NCI-H1930 (cell line): ENCODE results near the gene PITPNC1.
"Not testable (repeated sequence)": the region's sequence is repeated elsewhere in the genome, so short reads cannot be mapped to it uniquely, and the experiment has no call there.

Experiments
- DNase-seq, 2 experiments: peaks; one replicate each; lab custom pipeline; 2025; lab: John Stamatoyannopoulos, UW

The PITPNC1 gene

DNA sequence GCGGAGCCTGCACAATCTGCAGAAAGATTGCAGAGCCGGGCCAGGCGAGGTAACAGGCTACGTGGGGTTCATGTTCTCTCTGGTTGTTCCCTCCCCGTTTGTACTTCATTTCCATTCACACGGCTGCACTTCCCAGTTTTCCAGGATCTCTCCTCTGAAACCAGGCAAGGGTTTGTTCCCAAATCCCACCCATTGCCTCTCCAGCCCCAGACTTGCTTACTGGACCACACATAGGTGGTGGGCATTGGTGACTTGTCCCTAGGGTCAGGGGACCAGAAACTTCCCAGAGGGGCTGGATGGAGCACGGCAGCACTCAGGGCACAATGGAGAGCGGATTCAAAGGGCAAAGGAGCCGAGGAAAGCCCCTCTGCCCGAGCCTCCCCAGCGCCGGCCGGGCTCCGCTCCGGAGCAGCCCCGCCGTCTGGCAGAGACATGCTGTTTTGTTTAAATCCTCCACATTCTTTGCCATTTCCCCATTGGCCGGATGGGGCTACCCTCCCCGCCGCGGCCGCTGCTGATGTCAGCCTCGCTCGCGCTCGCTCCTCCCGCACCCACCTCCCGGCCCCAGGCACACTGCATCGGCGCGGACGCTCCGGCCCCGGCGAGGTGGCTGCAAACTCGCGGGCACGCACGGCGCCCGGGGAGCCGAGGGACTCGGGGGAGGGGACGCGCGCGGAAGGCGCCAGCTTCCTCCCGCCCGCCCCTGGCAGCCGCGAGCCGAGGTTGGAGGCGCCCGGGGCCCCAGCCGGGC lies at the start of gene PITPNC1:
Gene PITPNC1, plus strand, starts transcription at position 545 of the 751 bp plus-strand sequence.
- DNase-seq = peak; percentile 60 to 74

DNA sequence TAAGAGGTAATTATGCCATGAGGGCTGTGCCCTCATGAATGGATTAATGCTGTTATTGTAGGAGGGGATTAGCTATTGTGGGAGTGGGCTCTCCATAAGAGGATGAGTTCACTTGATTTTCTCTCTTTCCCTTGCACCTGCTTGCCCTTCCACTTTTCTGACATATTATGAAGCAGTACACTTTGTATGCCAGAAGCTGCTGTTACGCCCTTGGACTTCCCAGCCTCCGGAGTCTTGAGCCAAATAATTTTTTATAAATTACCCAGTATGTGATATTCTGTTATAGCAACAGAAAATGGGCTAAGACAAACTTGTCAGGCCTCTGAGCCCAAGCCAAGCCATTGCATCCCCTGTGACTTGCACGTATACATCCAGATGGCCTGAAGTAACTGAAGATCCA lies 49.1 kb upstream of the PITPNC1 start:
- no peak for DNase-seq

DNA sequence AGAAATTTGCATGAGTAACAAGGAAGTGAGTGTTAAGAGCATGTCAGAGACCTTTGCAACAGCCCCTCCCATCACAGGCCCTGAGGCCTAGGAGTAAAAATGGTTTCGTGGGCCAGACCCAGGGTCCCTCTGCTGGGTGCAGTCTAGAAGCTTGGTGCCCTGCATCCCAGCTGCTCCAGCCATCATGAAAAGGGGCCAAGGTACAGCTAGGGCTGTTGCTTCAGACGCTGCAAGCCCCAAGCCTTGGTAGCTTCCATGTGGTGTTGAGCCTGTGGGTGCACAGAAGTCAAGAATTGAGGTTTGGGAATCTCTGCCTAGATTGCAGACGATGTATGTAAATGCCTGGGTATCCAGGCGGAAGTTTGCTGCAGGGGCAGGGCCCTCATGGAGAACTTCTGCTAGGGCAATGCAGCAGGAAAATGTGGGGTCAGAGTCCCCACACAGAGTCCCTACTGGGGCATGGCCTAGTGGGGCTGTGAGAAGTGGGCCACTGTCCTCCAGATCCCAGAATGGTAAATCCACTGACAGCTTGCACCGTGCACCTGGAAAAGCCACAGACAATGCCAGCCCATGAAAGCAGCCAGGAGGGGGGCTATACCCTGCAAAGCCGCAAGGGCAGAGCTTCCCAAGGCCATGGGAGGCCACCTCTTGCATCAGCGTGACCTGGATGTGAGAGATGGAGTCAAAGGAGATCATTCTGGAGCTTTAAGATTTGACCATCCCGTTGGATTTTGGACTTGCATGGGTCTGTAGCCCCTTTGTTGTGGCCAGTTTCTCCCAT lies 45.5 kb upstream of the PITPNC1 start:
- DNase-seq = not testable (repeated sequence)

DNA sequence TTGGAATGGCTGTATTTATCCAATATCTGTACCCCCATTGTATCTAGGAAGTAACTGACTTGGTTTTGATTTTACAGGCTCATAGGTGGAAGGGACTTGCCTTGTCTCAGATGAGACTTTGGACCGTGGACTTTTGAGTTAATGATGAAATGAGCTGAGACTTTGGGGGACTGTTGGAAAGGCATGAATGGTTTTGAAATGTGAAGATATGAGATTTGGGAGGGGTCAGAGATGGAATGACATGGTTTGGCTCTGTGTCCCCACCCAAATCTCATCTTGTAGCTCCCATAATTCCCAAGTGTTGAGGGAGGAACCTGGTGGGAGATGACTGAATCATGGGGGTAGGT lies 44.9 kb upstream of the PITPNC1 start:
- not testable (repeated sequence) for DNase-seq

DNA sequence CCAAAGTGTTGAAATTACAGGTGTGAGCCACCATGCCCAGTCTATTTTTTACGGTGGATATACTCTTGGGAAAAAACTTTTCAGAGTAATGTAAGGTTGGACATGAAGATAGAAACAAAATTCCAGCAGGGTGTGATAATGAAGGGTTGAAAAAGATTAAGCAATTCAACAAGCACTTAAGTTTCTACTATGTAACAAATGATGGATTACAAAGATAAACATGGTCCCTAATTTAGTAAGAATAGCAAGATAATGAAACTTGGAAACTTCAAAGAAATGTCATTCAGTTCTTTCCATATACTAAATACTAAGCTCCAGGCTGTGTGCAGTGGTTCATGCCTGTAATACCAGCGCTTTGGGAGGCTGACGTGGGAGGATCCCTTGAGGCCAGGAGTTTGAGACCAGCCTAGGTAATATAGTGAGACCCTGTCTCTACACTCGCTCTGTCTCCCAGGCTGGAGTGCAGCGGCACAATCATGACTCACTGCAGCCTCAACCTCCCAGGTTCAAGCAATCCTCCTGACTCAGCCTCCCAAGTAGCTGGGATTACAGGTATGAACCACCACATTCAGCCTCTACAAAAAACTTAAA lies 41.7 kb upstream of the PITPNC1 start:
- no peak for DNase-seq

- DNase-seq = no peak
These were observed 40.2 kb upstream of the PITPNC1 start for GRCh38 chr17:67336859-67337258.

- not testable (repeated sequence) for DNase-seq
These were observed 38.7 kb upstream of the PITPNC1 start for GRCh38 chr17:67338353-67338752.

- DNase-seq = no peak
These were observed 33.8 kb upstream of the PITPNC1 start for GRCh38 chr17:67343237-67343636.

- no peak for DNase-seq
These were observed 29.3 kb upstream of the PITPNC1 start for GRCh38 chr17:67347826-67348225.

DNA sequence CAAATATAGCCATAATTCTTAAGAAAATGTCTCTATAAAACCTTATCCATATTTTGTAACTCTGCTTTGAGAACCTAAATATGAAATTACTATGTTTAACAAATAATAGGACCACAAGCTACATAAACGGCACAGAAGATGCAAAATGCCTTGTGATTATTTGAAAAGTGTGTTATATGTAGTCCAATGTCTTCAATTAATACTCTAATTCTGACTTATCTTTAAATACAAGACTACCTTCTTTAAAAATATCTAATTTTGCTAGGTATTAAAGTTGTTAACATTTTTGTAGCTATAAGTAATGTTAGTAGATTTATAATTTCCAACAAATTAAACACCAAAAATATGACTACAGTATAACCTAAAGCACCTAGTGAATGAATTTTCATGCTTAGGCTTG lies 27.7 kb upstream of the PITPNC1 start:
- no peak for DNase-seq

DNA sequence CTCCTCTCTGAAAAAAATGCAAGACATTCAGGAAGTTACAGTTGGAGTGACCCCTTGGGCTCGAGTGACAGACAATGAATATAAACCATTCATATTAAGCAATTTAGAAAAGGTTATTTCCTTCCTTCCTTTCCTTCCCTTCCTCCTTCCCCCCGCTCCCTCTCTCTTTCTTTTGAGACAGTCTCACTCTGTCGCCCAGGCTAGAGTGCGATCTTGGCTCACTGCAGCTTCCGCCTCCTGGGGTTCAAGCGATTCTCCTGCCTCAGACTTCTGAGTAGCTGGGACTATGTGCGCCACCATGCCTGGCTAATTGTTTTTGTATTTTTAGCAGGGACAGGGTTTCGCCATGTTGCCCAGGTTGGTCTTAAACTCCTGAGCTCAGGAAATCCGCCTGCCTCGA lies 23.9 kb upstream of the PITPNC1 start:
- DNase-seq = no peak

DNA sequence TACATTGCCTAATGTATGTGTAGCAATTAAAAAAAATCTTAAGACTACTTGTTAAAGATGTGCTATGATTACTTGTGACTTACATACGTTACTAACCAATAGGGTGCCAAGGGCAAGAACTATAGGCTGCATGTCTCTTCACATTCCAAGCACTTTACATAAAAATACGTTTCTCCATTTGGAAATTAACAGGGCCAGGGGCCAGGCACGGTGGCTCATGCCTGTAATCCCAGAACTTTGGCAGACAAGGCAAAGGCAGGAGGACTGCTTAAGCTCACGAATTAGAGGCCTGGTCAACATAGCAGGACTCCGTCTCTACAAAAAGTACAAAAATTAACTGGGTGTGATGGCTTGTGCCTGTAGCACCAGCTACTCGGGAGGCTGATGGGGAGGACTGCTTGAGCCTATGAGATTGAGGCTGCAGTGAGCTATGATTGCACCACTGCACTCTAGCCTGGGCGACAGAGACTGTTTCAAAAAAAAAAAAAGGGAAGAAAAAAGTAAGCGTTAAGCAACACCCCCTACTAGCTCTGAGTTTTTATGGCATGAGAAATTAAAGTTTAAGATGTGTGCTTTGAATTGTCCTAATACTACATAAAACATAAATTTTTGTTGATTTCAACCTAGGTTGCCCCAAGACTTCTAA lies 23.0 kb upstream of the PITPNC1 start:
- no peak for DNase-seq

DNA sequence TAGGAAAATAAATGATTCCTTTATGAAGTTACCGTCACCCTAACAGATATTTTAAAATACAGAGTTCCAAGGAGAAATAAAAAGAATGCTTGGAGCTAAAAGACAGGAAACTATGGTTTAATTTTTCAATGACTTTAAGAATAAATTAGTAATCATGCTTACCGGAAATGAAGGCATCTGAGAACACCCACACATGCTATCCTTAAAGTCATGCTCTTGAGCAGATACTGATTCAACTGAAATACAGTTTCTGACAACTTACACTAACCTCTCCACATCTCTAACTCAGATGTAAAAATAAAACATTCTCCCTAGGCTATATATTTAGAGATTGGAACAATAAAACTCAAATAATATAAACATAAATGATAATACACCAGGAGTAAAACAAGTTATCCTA lies 18.5 kb upstream of the PITPNC1 start:
- no peak for DNase-seq

- DNase-seq = no peak
These were observed 16.9 kb upstream of the PITPNC1 start for GRCh38 chr17:67359960-67360791.

DNA sequence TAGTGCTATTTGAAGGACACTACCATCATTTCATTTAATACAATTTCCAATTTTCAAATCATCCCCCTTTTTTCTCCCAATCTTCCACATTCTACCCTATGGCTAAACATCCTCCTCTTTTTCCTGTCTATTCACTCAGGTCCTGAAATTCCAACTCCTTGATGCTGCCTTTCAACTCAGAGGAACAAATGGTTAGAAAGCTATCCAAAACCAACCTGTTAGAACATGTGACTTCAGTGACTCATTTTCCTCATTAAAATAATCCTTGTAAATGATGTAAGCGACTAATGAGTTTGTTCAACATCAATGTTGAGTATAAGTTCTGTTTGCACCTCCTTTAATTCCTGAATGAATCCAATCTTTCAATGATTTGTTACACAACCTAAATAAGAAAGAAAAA lies 16.2 kb upstream of the PITPNC1 start:
- no peak for DNase-seq

DNA sequence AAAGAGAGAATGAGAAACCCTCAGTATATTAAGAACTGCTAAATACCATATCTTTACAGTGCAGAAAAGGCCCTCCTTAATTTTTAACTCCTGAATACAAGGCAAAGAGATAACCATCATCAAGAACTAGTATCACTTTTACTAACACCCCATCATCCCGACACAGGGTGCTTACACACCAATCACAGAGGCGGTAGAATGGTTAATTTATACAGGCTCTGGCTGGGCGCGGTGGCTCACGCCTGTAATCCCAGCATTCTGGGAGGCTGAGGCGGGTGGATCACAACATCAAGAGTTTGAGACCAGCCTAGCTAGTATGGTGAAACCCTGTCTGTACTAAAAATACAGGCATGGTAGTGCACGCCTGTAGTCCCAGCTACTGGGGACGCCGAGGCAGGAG lies 14.9 kb upstream of the PITPNC1 start:
- no peak for DNase-seq

DNA sequence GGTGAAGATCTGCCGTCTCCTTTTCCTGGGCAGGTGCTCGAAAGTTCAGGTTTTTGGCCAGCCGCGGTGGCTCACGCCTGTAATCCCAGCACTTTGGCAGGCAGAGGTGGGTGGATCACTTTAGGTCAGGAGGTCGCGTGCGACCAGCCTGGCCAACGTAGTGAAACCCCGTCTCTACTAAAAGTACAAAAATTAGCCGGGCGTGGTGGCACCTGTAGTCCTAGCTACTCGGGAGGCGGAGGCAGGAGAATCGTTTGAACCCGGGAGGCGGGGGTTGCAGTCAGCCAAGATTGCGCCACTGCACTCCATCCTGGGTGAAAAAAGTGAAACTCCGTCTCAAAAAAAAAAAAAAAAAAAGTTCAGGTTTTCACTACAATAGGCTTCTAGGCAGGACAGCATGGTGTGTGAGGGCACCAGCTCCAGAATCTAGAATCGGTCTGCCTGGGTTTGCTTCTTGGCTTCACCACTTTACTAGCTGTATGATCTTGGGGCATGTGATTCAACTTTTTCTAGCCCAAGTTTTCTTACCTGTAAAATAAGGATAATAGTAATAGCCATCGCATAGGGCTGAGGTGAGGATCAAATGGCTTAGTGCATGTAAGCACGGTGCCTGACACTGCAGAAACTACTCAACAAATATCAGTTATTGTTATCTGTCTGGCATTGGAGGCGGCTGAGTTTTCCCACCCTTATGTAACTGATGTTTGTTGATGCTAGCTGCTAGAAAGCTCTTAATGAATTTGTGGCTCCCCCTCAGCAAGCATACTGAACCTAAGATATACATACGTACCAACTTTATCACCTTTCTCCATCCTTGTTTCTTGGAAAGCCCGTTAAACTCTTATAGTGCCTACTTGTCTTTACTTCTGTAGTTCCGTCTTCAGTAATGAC lies 12.0 kb upstream of the PITPNC1 start:
- DNase-seq = no peak

DNA sequence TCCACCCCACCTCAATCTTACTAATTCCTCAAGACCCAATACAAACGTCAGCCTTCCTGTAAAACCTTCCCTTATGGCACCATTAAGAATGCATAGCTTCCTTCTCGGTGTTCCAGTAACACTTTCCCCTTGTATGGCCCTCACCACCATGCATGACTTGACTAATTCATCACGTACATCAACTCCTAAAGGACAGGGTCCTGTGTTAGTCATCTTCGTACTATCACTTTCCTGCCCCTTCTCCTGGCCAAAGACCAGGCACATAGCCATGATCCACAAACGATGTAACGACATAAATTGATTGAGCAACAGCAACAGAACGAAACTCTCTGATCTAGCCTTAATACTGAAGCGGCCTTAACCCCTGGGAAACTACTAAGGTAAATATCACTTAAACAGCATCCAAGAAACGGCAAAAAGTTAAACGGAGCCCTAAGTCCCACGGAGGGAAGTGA lies 11.3 kb upstream of the PITPNC1 start:
- no peak for DNase-seq

DNA sequence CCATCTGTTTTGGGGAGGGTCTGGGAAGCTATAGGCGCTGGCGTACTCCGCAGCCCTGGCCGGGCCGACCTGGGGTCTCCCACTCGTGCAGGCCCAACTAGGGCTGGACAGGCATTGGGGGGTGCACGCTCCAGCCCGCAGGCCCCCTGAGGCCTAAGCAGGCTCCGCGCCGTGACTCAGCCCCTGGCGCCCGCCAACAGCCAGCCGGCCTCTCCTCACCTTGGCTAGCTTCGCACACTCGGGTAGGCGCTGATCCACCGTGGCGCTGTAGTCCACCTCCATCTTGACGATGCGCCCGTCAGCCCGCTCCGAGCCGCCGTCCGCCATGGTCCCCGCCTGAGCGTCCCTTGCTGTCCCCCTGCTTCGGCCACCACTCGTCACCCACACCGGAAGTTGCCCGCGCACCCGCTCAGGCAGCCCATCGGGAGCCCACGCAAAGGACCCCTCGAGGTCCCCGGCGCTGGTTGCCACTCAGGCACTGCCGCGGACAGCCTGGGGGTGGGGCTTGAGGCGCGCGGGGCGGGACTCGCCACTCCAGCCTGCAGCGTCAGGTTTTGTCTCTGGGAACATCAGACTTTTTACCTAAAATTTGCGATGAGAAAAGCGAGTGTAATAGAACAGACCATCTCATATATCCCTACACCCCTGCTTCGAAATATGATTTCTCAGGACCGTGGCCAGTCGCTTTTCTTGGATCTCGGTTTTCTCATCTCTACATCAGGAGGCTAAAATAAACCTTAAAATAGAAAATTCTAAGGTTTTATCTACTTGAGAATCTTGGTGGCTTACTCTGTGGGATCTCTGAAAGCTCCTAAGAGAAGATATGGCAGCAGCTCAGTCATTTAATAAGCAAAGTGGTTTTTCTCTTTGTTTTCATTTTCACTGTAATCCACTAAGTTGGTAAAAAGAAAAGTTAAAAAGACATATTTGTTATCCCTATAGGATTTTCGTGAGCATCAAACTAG lies 10.6 kb upstream of the PITPNC1 start, which contains the start of gene PSMD12:
Gene PSMD12, minus strand, starts transcription at position 385 of the 965 bp plus-strand sequence. Its CDS starts 58 bp downstream, at position 327.
- DNase-seq = peak; percentile 89 to 91
